MM.1S (cell line): ENCODE results near the gene TNF.

Experiments
- DNase-seq: peaks from one replicate; pipeline ENCODE4 v3.0.0-alpha.2; 2015
- H2AFZ ChIP-seq: fragments of 300-600 bp; sonication (generic); 2 replicates; pipeline ENCODE4 v1.6.0; 2016; ENCODE audit warnings: antibody characterized with exemption, low read length
- H3F3A ChIP-seq: fragments of 300-600 bp; sonication (generic); 2 replicates; pipeline ENCODE4 v1.6.1; 2016; ENCODE audit warnings: mild to moderate bottlenecking, antibody characterized with exemption, low read length, moderate library complexity, mixed read lengths; ENCODE audit not compliant: insufficient read depth
- H3K27ac ChIP-seq: fragments of 300-600 bp; sonication (generic); 2 replicates; pipeline ENCODE4 v1.5.1; 2016; ENCODE audit warnings: mild to moderate bottlenecking, low read length
- H3K27me3 ChIP-seq: fragments of 300-600 bp; sonication (generic); replicated peaks from 2 replicates; pipeline ENCODE4 v1.6.0; 2016; ENCODE audit warnings: low read length; ENCODE audit not compliant: insufficient read depth
- H3K36me3 ChIP-seq: fragments of 300-600 bp; sonication (generic); replicated peaks from 2 replicates; pipeline ENCODE4 v1.6.1; 2016; ENCODE audit warnings: mild to moderate bottlenecking, low read length, mixed read lengths; ENCODE audit not compliant: insufficient read depth
- H3K4me1 ChIP-seq: fragments of 300-600 bp; sonication (generic); 2 replicates; pipeline ENCODE4 v1.6.1; 2016; ENCODE audit warnings: low read length, mixed read lengths
- H3K4me2 ChIP-seq: fragments of 300-600 bp; sonication (generic); 2 replicates; pipeline ENCODE4 v1.6.0; 2016; ENCODE audit warnings: low read depth, low read length
- H3K4me3 ChIP-seq: fragments of 300-600 bp; sonication (generic); 2 replicates; pipeline ENCODE4 v1.5.1; 2016; ENCODE audit warnings: low read length, mixed read lengths
- H3K79me2 ChIP-seq: fragments of 300-600 bp; sonication (generic); 2 replicates; pipeline ENCODE4 v1.6.1; 2016; ENCODE audit warnings: mixed run types, low read length, mixed read lengths
- H3K9ac ChIP-seq: fragments of 300-600 bp; sonication (generic); 2 replicates; pipeline ENCODE4 v1.6.1; 2016; ENCODE audit warnings: low read length, mixed read lengths
- H3K9me2 ChIP-seq: fragments of 300-600 bp; sonication (generic); replicated peaks from 2 replicates; pipeline ENCODE4 v1.6.1; 2016; ENCODE audit warnings: mild to moderate bottlenecking, low read length, mixed read lengths; ENCODE audit not compliant: insufficient read depth
- H3K9me3 ChIP-seq: fragments of 300-600 bp; sonication (generic); replicated peaks from 2 replicates; pipeline ENCODE4 v1.6.1; 2016; ENCODE audit warnings: mild to moderate bottlenecking, low read length, mixed read lengths; ENCODE audit not compliant: insufficient read depth
- H4K20me1 ChIP-seq: fragments of 300-600 bp; sonication (generic); 2 replicates; pipeline ENCODE4 v1.6.1; 2016; ENCODE audit warnings: mild to moderate bottlenecking, low read length, moderate library complexity, mixed read lengths; ENCODE audit not compliant: insufficient read depth
- CTCF ChIP-seq: fragments of 300-600 bp; sonication (generic); IDR thresholded peaks from 2 replicates; pipeline ENCODE4 v1.5.1; 2016; ENCODE audit warnings: antibody characterized with exemption, low read length, mixed read lengths
- EZH2 ChIP-seq: fragments of 300-600 bp; sonication (generic); optimal IDR thresholded peaks from 2 replicates; pipeline ENCODE3; 2017; ENCODE audit warnings: low read depth, mild to moderate bottlenecking, antibody characterized with exemption, low read length, mixed read lengths
- EZH2phosphoT487 ChIP-seq: fragments of 300-600 bp; sonication (generic); IDR thresholded peaks from 2 replicates; pipeline ENCODE4 v1.6.1; 2018; ENCODE audit warnings: antibody characterized with exemption, low read length

The TNF gene

DNA sequence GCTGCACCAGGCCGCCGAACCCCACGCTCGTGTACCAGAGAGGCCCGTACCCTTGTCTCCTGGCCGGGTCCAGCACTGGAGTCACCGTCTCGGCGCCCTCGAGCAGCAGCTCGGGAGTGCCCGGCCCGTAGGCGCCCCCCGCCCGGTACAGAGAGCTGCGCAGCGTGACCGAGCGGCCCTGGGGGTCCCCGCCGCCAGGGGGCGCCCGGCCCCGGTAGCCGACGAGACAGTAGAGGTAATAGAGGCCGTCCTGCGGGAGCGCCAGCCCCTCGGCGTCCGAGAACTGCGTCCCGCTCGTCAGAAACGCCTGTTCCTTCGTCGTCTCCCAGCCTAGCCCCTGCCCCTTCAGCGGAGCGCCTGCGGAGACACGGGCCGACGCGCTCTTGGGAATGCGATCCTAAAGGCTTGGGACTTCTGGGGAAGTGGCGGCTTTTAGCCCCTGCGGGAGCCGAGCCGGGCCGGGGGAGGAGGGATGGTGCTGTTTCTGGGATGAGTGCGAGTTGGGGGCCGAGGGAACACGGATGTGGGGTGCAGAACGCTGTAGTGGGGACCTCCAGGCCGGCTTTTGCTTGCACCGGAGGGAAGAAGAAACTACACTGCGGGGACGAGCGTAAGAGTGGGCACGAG lies 5.6 kb downstream of the TNF start:
- Histone ChIP-seq H3K9me3 (no peaks in the 10 kb centered on the region), H4K20me1 (no peaks in the 10 kb centered on the region), H3K4me3 (peak overlapping the region; percentile 66), H3K36me3 (no peaks in the 10 kb centered on the region), H3K79me2 (no peaks in the 10 kb centered on the region), H3K27me3 (peaks cover 63% of the 10 kb centered on the region), H3K9ac (peak overlapping the region; percentile 12; the same call in 1 of the 2 replicates), H3K9me2 (no peaks in the 10 kb centered on the region), H3K4me1 (peaks cover 19% of the 10 kb centered on the region), H3K4me2 (peak overlapping the region; percentile 99), H3F3A (no peaks in the 10 kb centered on the region), H3K27ac (no peak overlapping the region), H2AFZ (peak overlapping the region; percentile 93)
- peak; percentile 62 for DNase-seq
- no peak for TF ChIP-seq EZH2phosphoT487
- peak; percentile 88 for TF ChIP-seq CTCF

DNA sequence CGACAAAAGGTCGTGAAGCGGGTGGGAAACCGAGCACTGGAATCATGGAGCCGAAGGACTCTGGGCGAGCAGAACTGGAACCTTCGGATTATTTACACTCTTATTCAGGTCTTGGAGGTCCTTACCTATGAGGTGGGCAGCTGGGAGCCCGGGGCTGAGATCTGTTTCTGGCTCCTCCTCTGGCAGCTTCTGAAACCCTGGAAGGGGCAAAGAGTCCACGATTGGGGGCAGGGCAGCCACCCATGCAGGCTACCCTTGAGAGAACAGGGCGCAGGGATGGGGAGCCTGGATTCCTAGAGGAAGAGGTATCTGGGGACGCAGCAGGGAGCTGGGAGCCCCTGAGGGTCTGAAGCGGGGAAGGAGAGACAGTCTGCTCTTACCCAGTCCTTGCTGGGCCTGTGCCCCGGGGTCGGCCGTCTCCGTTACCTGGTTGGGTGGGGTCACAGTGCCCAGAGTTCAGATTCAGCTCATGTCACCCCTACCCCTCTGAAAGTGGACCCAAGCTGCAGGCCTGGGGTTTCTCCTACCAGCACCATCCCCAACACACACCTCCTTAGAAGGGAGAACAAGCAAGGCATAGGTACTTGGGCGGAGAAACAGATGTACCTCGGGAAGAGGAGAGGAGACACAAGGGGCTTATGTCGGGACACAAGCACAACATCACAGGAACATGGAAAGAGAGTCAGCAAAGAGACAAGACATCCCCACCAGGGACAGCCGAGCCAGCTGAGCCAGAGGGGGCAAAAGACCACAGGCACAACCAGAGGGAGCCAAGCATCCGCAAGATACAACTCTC lies 6.3 kb downstream of the TNF start:
- Histone ChIP-seq H3K27ac (no peak overlapping the region), H3K4me3 (peak overlapping the region; percentile 66), H3F3A (no peaks in the 10 kb centered on the region), H4K20me1 (no peaks in the 10 kb centered on the region), H3K27me3 (peaks cover 63% of the 10 kb centered on the region), H3K36me3 (no peaks in the 10 kb centered on the region), H3K9ac (no peak overlapping the region), H3K9me2 (no peaks in the 10 kb centered on the region), H3K4me1 (peaks cover 19% of the 10 kb centered on the region), H3K79me2 (no peaks in the 10 kb centered on the region), H3K9me3 (no peaks in the 10 kb centered on the region), H3K4me2 (peak overlapping the region; percentile 99), H2AFZ (no peak overlapping the region)
- no peak for TF ChIP-seq EZH2
- no peak for TF ChIP-seq EZH2phosphoT487
- TF ChIP-seq CTCF = no peak
- no peak for DNase-seq

- Histone ChIP-seq H3K27ac (no peak within 1 kb of the TSS), H3K36me3 (no peaks in the 10 kb centered on the region), H4K20me1 (no peaks in the 10 kb centered on the region), H3K9me2 (no peaks in the 10 kb centered on the region), H3K9me3 (no peaks in the 10 kb centered on the region), H3K4me1 (peaks cover 19% of the 10 kb centered on the region), H2AFZ (peak within 1 kb of the TSS; percentile 93; the same call in 1 of the 2 replicates), H3K79me2 (no peaks in the 10 kb centered on the region), H3K4me2 (peak within 1 kb of the TSS; percentile 99), H3K9ac (no peak within 1 kb of the TSS), H3F3A (no peaks in the 10 kb centered on the region), H3K27me3 (peaks cover 63% of the 10 kb centered on the region), H3K4me3 (peak within 1 kb of the TSS; percentile 66)
- TF ChIP-seq CTCF = no peak
- no peak for TF ChIP-seq EZH2
- no peak for TF ChIP-seq EZH2phosphoT487
- DNase-seq = no peak
Observed at GRCh38 chr6:31582230-31582643, 6.9 kb downstream of the TNF start, which contains the start of gene LTB. LTB (minus strand) TSS chr6:31582424; CDS start chr6:31582417, 7 bp downstream.
